Transverse colon (tissue), 4 donors: ENCODE data around the gene LCE7A. TPM values are rescaled to one million over a fixed set of nuclear protein-coding genes. Genes with fewer than 3 reads are reported as not detected.

Experiments used
- DNase-seq: peaks from one replicate; pipeline ENCODE4 v3.0.0-alpha.2; 2019
- H3K27ac ChIP-seq, 4 donors: fragments of 200-600 bp; sonication (generic); 2 replicates each; pipeline ENCODE4 v1.5.1; 2016 to 2018; ENCODE audit warnings: inconsistent platforms in 4 of 4
- H3K27me3 ChIP-seq: fragments of 200-600 bp; sonication (generic); 2 replicates; pipeline ENCODE4 v1.5.1; 2017; ENCODE audit warnings: inconsistent platforms
- H3K36me3 ChIP-seq, 4 donors: fragments of 200-600 bp; sonication (generic); 2 replicates each; pipeline ENCODE4 v1.5.1; 2017 to 2019; ENCODE audit warnings: inconsistent platforms in 4 of 4
- H3K4me1 ChIP-seq, 4 donors: fragments of 200-600 bp; sonication (generic); 2 replicates each; pipeline ENCODE4 v1.5.1; 2017 to 2020; ENCODE audit warnings: inconsistent platforms in 4 of 4
- H3K4me3 ChIP-seq, 4 donors: fragments of 200-600 bp; sonication (generic); 1 replicate in 1 of 4; 2 replicates in 3 of 4; pipeline versions ENCODE4 v1.5.1 to v1.6.1; 2017 to 2019; ENCODE audit warnings: inconsistent platforms in 4 of 4
- H3K9me3 ChIP-seq, 2 donors: fragments of 200-600 bp; sonication (generic); 2 replicates each; pipeline ENCODE4 v1.5.1; 2017 to 2019; ENCODE audit warnings: inconsistent platforms in 2 of 2
- EP300 ChIP-seq: sonication (generic); formaldehyde crosslinking; IDR thresholded peaks from one replicate; pipeline ENCODE4 v1.6.1; 2017; ENCODE audit warnings: antibody characterized with exemption, low read depth
- POLR2A ChIP-seq: fragments of 450-650 bp; IDR thresholded peaks from one replicate; pipeline ENCODE4 v1.6.1; 2016; ENCODE audit warnings: antibody characterized with exemption, mild to moderate bottlenecking, moderate library complexity
- POLR2AphosphoS5 ChIP-seq, 3 donors: sonication (generic); formaldehyde crosslinking; IDR thresholded peaks; one replicate each; pipeline ENCODE4 v1.6.1; 2016; ENCODE audit warnings: antibody characterized with exemption in 3 of 3
- WGBS, 2 donors: methylation state at CpG; one replicate each; pipeline ENCODE4 v1.1.5; 2018; ENCODE audit warnings: low coverage in 1 of 2; 5-methylcytosine and 5-hydroxymethylcytosine counted together
- in situ Hi-C, 4 donors: fragments of 200-750 bp; cut with MboI; loops; one replicate each; pipeline versions ENCODE4 v1.15.0 to v1.15.1; 2017; ENCODE audit warnings: low sequenced_read_pairs in 3 of 4, low pct_ligation_motif_present in 1 of 4, low pct_unique_long_range_greater_than_20kb in 1 of 4
- intact Hi-C: fragments of 100-400 bp; cut with DNase I; formaldehyde crosslinking; loops from one replicate; pipeline ENCODE4 v1.15.1; 2023; ENCODE audit warnings: low total_unique reads
- total RNA-seq, 4 donors: library from RNA; depleted of rRNA; stranded (reverse); fragments of >200 nt; gene quantifications; one replicate each; pipeline ENCODE4 v1.1.0, GENCODE V29; 2016
- TF ChIP-seq, protein P1 (sequence below), 5 experiments: fragments of 200-600 bp in 3 of 5; fragments of 450-650 bp in 2 of 5; sonication (generic) in 3 of 5; IDR thresholded peaks; 1 replicate in 2 of 5; 2 replicates in 3 of 5; pipeline ENCODE4 v1.5.1; 2016 to 2017; ENCODE audit warnings: antibody characterized with exemption in 5 of 5, inconsistent platforms in 3 of 5, mild to moderate bottlenecking in 2 of 5, moderate library complexity in 1 of 5

LCE7A gene
- total RNA-seq, 4 donors from 2014 or later = not detected

DNA sequence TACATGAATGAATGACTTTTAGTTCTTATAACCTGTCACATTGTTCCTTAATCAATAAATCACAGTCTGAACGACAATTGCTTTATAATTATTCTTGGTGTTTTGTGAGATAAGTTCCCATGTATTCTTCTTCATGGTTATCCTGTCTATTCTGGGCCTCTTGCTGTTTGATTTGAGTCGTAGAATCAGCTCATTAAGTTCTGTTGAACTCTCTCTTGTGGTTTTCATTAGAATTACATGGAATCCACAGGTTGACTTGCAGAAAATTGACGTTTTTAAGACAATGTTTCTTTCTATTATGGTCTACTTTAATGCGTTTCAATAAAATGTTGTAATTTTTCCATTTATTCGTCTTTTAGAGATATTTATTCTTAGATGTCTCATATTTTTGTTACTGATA lies 36.5 kb upstream of the LCE7A start:
- no peaks in the 10 kb centered on the region for H3K27me3 ChIP-seq
- no peak overlapping the region for H3K27ac ChIP-seq
- no peaks in the 10 kb centered on the region for H3K4me1 ChIP-seq
- WGBS, 2 donors = 29 to 44% methylated on average over 5 of the region's 5 CpGs
- intact Hi-C loops = no loop called here
- no peaks in the 10 kb centered on the region for H3K36me3 ChIP-seq
- in situ Hi-C loops = no loop called here
- DNase-seq = no peak
- H3K4me3 ChIP-seq = no peak overlapping the region
- H3K9me3 ChIP-seq = no peaks in the 10 kb centered on the region
- TF ChIP-seq EP300 (no peak), POLR2A (no peak), POLR2AphosphoS5 (IDR thresholded peaks at IDR 0.05) (no peak)
- TF ChIP-seq, protein P1, sequence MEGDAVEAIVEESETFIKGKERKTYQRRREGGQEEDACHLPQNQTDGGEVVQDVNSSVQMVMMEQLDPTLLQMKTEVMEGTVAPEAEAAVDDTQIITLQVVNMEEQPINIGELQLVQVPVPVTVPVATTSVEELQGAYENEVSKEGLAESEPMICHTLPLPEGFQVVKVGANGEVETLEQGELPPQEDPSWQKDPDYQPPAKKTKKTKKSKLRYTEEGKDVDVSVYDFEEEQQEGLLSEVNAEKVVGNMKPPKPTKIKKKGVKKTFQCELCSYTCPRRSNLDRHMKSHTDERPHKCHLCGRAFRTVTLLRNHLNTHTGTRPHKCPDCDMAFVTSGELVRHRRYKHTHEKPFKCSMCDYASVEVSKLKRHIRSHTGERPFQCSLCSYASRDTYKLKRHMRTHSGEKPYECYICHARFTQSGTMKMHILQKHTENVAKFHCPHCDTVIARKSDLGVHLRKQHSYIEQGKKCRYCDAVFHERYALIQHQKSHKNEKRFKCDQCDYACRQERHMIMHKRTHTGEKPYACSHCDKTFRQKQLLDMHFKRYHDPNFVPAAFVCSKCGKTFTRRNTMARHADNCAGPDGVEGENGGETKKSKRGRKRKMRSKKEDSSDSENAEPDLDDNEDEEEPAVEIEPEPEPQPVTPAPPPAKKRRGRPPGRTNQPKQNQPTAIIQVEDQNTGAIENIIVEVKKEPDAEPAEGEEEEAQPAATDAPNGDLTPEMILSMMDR (IDR thresholded peaks at IDR 0.05) = no peak

DNA sequence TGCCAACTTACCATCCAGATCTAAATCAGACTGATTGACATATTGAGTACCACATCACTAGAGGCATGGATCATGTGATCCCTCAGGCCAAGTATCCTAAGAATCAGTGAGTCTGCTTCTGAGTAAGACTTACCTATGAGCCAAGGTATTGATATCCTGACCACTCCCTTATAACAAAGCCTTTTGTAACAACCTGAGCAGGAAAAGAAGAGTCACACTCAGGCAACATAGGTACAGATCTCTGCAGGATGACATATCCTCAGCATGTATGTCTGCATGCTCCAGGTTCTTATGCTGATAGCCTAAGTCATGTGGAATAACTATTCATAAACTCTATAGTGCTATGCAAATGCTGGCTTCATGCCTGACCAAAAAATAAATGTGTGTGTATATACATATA lies 34.8 kb upstream of the LCE7A start:
- intact Hi-C loops = no loop called here
- TF ChIP-seq EP300 (no peak), POLR2A (no peak), POLR2AphosphoS5 (IDR thresholded peaks at IDR 0.05) (no peak)
- TF ChIP-seq, protein P1 (IDR thresholded peaks at IDR 0.05) = no peak

DNA sequence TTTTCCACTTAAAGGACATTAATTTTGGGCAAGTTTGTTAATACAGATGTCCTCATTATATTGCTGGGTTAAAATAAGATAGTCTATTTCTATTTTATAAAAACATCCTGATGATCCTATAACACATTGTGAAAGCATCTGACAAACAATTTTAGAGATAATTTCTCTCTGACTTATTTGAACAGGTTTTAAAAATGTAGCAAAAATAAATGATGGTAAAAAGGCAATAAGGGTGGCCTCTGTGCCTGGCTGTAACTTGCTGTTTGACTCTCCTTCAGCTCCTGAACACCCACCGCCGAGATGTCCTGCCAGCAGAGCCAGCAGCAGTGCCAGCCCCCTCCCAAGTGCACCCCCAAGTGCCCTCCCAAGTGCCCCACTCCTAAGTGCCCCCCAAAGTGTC lies 32.6 kb upstream of the LCE7A start, which contains the start of gene LCE1A:
Gene LCE1A, plus strand, starts transcription at position 301 of the 400 bp plus-strand sequence. Its CDS starts 0 bp downstream, at position 301.
- in situ Hi-C loops = no loop called here
- no peak within 1 kb of the TSS for H3K4me3 ChIP-seq
- no peak within 1 kb of the TSS for H3K27ac ChIP-seq
- WGBS, 2 donors = 78 to 80% methylated on average over 1 to 2 of the region's 2 CpGs
- no peaks in the 10 kb centered on the region for H3K27me3 ChIP-seq
- H3K36me3 ChIP-seq = no peaks in the 10 kb centered on the region
- no peaks in the 10 kb centered on the region for H3K4me1 ChIP-seq
- DNase-seq = no peak
- no peaks in the 10 kb centered on the region for H3K9me3 ChIP-seq
- TF ChIP-seq EP300 (no peak), POLR2A (no peak), POLR2AphosphoS5 (IDR thresholded peaks at IDR 0.05) (no peak)
- TF ChIP-seq, protein P1 (IDR thresholded peaks at IDR 0.05) = no peak
- intact Hi-C loops = no loop called here

More for the DNA sequence above, 34.8 kb upstream of the LCE7A start:
- Histone ChIP-seq H3K27me3 (no peaks in the 10 kb centered on the region), H3K27ac (no peak overlapping the region), H3K9me3 (no peaks in the 10 kb centered on the region), H3K4me3 (no peak overlapping the region), H3K4me1 (no peaks in the 10 kb centered on the region), H3K36me3 (no peaks in the 10 kb centered on the region)
- in situ Hi-C loops = no loop called here
- no peak for DNase-seq

DNA sequence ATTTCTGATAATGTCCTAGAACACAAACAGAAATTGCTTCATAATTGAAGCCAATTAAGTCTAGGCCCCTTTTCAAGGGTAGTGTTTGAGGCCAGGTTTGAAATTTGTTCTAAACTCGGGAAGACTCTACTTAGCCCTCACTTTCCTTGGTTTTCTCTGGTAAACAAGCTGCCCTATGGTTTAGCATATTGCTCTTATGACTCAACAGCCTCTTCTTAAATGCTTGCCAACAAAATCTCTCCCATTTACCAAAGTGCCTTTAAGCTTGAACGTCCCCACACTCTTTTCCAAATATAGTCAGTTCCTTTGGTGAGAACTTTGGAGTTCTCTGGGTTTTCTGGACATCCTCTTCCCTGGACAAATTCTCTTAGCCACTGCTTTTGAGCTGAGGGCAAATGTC lies 22.9 kb upstream of the LCE7A start:
- H3K9me3 ChIP-seq = no peaks in the 10 kb centered on the region
- no peaks in the 10 kb centered on the region for H3K27me3 ChIP-seq
- WGBS, 2 donors = 45% methylated on average over 2 of the region's 2 CpGs; no CpG with 5 or more reads in 1 of the 2 donors
- in situ Hi-C loops = no loop called here
- DNase-seq = no peak
- no peak overlapping the region for H3K27ac ChIP-seq
- intact Hi-C loops = no loop called here
- no peaks in the 10 kb centered on the region for H3K36me3 ChIP-seq
- no peaks in the 10 kb centered on the region for H3K4me1 ChIP-seq
- H3K4me3 ChIP-seq = no peak overlapping the region
- TF ChIP-seq POLR2AphosphoS5 (IDR thresholded peaks at IDR 0.05) (no peak), POLR2A (no peak), EP300 (no peak)
- TF ChIP-seq, protein P1 (IDR thresholded peaks at IDR 0.05) = no peak
